GM21723 (cell line): ENCODE results near the gene PRKG1.

Experiments
- ATAC-seq: cut with Tn5 transposase; IDR thresholded peaks from one replicate; pipeline ENCODE4 v1.9.1; 2021; ENCODE audit warnings: mild to moderate bottlenecking, moderate library complexity; ENCODE audit not compliant: unreplicated experiment

Gene PRKG1

DNA sequence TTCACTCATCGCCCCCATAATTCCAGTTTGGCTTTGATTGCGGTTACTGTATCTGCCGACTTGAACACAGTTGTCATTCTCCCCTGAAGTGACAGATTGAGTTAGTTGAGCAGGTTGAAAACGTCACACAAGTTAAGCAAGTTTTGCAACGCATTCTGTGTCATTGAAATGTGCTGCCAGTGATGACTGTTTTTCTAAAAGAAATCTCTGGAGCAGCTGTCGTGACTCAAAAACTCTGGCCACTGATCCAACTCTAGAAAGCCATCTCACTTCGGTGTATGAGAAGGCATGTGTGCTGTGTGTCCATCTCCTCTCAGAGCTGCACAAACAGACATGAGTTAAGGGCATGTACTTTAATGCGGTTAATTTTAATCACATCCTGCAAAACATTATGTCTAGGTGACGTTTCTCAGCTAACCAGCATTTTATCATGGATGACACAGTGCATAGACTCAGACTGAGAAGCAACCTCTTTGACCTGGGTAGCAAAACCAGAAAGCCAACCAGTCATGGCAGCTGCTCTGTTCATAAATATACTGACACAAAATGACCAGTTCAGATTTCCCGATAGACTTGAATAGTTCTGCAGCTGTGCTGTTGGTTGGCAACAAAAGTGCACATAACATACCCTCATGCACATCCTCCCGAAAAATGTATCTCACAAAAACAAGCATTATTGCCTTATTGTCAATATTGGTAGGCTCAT lies 555.8 kb downstream of the PRKG1 start:
- ATAC-seq: no peak

DNA sequence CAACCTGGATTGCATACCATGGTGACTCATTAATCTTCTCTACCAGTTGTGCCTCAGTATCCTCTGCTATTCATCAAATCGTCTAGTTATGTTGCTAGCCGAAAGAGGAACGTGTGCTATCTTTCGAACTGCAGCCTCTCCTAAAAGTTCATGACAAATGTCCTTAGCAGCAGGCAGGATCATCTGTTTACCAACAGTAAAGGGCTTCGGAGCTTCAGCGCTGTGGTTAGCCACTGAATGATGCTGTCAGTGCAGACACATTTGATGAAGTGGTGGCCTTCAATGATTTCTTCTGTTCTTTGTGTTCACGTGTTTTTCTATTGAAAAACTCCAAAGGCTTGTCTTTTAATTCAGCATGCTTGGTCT lies 556.3 kb downstream of the PRKG1 start:
- ATAC-seq: no peak

DNA sequence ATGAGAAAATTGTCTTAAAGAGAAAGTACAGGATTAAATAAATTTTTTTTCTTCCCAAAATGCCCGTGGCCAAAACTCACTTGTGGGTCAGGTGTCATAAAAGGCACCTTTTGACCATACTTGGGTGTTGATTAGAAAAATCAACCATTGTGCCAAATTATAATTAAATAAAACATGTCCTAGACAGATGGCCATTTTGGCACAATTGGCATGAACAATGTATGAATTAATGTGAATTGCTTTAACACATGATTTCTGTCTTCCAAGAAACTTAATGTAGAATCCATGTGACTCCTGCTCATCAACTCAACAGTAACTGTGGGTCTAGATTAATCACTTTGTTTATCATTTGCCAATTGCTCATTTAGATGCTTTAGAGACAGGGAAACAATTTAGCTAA lies 561.1 kb downstream of the PRKG1 start:
- no peak for ATAC-seq

DNA sequence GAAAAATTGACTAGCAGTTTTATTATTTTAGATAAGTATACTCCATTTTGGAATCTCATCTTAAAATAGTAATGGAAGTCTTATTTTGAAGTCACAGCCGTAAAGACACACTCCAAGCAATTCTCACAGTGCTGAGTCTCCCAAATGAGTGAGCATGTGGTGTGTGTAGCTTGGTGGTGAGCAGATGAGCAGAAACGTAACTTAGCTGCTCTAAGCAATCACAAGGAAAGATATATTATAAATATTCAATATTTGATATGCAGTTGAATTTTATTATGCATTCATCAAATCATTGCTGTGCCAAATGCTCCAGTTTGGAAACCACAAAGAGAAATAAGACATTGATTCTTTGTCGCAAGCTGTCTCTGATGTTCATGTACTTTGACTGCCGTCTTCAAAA lies 563.9 kb downstream of the PRKG1 start:
- ATAC-seq: no peak

DNA sequence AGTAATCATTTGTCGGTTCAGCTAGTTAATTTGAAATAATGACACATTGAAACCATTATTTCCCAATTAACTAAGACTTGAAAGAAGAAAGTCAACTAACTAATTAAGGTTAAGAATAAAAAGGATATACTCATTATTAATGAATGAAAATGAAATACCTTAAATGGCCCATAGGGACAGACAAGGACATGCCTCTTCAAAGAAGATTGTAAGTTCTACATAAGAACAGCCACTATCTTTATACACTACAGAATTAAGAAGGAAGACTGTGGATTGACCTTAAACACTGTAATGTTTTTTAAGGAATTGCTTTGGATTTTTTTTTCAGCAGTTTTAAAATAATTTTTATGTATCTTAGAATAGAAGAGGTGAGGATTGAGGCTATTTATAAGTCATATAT lies 564.5 kb downstream of the PRKG1 start:
- no peak for ATAC-seq

DNA sequence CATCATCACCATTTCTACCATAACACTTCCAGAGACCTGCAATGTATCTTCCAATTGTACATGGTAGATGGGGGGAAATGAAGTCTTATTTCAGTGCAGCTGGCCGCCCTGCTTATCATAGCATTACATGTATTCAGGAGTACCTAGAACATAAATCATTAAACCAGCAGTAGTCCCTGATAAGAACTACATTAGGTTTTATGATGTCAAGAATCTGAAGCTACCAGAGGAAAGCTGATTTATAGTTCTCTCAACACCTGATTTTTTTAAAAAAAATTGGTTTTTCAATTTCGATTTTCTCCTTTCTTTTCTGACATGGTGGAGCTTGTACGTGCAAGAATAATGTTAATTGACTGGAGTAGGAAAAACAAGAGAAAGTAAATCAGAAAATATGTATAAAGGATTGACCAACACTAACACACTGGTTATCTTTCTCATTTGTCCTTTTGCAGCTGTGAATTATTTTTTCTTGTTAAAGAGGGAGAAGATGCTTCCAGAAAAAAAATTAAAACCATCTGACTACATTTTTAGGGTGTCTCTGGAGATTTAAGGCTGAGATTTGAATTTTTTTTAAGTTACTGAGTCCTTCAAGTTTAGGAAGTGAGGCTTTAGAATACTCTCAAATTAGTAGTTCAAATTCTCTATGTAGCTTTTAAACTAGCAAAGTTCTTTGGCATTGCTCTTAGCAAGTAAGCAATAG lies 566.0 kb downstream of the PRKG1 start:
- no peak for ATAC-seq

DNA sequence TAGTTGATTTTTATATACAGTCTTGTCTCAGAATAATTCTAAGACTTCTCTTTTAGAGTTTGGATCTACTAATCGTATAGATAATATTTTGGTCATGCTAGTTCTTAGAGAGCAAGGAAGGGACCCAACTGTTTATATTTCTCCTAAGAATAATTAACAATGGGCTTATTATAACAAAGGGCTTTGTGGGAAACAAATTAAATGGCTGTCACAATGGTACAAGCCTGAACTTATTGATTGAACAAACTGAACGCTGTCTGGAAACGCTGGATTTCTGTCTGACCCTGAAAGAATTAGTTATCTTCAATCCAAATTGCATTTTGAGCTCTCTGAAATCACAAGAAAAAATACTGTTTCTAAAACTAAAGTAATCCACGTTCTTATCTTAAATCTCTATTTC lies 568.3 kb downstream of the PRKG1 start:
- ATAC-seq: no peak

DNA sequence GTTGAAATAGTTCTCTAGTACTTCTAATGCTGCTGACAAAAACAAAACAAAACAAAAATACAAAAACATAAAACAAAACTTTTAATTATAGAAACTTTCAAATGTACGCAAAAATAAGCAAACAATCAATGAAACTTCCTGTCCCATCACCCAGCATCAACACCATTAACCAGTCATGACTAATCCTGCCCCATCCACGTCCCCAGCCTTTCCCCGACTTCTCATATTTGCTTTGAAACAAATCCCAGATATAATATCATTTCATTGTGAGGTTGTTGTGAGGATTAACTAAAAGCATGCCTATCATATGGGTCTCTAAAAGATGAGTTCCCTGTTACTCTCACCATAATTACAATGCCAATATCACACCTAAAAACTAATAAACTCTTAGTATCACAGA lies 569.4 kb downstream of the PRKG1 start:
- no peak for ATAC-seq

DNA sequence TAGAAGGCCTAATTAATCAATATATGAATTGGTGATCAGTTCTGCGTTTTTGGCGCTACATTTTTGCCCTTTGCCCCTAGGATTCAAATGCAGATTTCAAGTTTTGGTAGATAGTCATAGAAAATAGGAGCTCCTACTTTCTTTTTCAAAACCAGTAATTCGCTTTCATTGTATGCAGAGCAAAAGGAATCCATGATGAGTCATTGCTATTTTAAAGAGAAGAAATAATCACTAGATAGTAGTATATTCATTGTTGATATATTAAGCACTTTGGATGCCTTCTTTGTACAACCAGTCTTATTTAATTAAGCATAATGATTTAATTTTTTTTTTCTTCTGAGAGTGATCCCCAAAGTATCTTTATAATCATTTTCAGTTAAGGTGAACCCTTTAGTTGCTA lies 574.8 kb downstream of the PRKG1 start:
- ATAC-seq: no peak

DNA sequence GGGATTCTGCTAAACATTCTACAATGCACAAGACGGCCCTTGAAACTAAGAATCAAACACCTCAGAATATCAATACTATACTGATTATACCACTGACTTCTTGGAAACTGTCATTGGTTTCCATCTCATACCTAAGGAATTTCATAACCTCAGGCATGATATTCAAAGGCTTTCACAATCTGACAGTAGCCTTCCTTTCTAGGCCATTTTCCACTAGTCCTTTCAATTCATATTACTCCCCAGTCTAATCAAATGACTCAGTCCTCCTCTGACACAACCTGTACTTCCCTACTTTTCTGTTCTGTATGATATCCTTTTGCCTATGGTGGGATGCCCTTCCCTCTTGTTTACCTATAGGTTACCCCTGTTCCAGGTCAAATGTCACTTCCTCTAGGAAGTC lies 576.8 kb downstream of the PRKG1 start:
- no peak for ATAC-seq

DNA sequence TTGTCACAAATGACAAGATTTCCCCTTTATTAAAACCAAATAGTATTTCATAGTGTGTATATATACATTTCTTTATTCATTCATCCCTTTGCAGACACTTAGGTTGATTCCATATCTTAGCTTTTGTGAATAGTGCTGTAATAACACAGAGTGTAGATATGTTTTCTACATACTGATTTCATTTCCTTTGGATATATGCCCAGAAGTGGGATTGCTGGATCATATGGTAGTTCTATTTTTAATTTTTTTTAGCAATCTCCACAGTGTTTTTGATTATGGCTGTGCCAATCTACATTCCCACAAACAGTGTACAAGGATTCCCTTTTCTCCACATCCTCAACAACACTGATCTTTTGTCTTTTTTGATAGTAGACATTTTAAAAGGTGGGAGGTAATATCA lies 578.7 kb downstream of the PRKG1 start:
- no peak for ATAC-seq

DNA sequence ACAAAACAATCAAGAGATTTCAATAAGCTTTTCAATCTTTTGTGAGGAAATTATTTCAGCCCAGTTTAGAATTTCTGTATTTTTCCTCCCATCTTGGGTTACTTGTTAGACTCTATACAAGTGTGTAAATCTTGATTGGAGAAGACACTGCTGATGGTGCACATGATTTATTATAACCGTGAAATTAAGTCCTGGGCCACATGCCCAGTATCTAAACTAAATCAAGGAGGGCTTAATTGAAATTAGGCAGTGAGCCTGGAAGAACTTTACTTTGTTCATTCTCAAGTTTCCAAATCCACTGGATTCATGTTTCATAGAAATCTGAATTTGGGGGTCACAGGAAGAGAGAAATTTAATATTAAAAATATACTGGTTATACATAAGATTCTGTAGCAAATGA lies 580.6 kb downstream of the PRKG1 start:
- ATAC-seq: no peak

DNA sequence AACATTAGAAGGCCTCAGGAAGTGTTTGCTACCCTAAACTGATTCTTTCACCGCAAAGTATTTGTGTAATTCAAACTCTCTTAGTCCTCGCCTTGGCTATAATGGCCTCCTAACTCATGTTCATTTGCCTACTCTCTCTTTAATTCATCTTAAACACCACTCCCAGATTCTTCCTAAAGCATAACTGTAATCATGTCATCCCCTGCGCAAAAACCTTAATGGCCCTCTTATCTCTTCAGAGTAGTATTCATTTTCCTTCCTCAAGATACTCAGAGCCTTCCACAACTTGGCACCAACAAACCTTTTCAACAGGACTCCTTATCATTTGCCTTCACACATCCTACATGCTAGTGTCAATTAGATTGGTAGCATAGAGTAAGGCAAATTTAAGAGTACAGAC lies 582.2 kb downstream of the PRKG1 start:
- ATAC-seq: no peak

DNA sequence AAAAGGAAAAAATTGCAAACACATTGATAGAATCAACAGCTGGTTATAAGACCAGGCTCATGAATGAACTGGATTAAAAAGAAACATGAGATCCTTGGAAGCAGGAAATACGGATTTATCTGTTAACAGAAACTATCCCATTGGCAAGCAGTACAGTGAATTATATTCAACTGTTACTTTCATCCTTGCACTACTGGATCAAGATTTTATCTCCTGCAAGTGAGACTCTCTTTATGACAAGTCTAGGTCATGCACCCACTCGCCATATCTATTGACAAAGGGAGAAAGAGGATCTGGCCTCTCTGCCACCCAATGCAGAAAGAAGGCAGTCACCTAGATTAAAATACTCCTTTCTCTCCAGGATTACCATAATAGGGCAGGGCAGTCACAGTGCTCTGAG lies 583.7 kb downstream of the PRKG1 start:
- no peak for ATAC-seq

DNA sequence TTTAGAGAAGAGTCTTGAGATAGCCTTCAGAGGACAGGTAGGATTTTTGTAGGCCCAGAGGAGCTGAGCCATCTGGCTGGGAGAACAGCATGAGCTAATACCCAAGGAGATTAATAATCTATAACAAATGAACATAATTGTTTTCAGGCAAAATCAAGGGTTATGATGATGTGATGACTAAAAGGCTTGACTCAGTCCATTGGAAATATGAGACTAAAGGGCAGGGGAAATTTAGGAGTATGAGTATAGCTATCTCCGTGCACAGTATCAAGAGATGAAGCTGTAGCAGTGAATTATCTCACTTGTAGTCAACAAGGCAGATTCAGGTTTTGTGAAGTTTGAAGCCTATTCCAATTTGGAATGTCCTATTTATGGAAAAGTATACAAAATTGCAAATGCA lies 585.1 kb downstream of the PRKG1 start:
- no peak for ATAC-seq

DNA sequence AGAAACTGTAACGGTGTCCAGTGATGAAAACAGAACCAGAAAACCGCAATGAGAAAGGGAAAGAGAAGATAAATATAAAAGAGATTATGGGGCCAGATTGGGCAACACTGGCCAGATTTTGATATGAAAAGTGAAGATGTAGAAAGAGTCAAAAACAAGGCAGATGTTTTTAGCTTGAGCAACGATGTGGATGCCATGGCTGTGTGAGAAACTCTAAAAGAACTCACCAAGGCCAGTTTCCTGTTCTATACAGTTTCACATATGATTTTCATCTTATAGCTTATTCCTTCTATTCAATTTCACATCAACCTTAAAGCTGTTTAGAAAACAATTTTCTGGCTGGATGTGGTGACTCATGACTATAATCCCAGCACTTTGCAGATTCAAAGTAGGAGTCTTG lies 588.8 kb downstream of the PRKG1 start:
- ATAC-seq: no peak

DNA sequence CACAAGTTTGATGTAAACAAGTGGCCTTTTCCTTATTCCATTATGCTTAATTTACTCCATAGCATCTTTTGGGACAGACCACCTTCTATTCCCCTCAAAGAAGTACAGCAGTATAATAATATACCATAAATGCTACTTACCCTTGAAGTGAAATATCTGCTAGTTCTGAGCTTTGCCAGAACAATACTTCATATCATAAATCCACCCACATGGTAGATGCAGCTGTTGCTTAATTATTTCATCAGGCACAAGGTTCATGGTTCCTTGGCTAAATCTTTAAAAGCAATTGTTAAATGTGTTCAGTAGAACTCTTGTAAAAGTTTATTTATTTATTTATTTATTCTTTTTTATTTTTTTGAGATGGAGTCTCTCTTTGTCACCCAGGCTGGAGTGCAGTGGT lies 592.2 kb downstream of the PRKG1 start:
- no peak for ATAC-seq

DNA sequence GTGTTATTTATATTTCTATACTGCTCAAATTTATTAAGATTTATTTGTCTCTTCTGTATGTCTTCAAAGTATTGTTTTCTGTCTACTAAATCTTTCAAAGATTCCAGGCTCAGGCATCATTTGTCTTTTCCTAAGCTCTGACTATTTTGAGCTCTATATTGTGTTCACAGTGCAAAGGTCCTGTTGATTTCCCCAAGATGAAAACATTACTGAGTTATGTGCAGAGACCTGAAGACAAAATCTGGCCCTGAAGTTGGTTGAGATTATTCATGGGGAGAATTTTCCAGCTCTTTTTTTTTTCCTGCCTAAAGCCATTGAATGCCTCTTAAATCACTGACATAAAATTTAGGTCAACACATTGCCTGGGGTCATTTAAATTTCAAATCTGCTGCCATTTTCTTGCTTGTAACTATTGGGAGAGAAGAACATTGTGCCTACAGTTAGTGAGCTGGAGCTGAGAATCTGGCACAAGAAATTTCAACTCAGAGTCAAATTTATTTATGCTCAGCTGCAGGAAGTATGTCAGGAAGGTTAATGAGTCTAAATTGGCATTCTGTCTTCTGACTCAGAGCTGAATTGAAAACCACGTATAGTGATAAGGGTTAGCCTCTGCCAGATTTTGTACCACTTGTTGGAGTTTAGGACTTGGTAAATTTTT lies 593.5 kb downstream of the PRKG1 start:
- no peak for ATAC-seq

DNA sequence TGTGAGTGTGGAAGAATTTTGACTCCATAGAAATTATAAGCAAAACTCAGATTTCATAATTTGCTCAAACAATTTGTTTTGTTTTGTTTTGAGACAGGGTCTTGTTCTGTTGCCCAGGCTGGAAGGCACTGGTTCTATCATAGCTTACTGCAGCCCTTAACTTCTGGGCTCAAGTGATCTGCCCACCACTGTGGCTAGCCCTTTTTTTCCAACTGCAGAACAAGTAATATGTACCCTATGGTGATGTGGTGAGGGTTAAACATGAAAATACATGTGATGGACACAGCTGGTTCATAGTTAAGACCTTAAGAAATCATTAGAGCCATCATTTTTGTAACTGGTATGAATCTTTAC lies 594.0 kb downstream of the PRKG1 start:
- ATAC-seq: no peak

DNA sequence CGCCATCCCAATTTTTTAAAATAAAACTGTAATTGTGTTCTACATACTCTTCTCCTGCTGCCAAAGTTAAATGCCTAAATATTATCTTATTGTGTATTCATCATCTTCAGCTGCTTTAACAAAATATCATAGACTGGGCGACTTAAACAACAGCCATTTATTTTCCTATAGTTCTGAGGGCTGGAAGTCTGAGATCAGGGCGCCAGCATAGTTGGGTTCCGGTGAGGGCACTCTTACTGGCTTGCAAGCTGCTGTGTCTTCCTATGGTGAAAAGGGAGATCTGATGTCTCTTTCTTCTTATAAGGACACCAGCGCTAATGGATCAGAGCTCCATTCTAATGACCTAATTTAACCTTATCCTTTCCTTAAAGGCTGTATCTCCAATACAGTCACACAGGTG lies 594.8 kb downstream of the PRKG1 start:
- no peak for ATAC-seq

DNA sequence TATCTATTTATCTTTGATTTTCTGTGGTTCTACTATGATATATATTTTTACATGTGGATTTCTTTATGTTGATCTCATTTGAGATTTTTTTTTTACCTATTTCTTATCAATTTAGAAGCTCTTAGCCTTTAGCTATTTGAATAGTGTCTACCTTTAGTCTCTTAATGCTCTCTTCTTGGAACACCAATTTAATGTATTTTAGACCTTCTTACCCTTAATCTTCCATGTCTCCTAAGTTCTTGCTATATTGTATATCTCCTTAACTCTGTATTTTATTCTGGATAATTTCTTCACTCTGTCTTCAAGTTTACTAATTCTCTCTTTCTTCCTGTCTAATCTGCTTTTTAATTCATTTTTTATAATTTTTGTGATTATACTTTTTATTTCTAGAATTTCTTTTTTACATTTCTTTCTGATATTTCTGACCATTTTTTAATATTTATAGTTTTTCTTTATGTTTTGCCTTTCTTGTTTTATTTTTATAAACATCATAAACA lies 597.8 kb downstream of the PRKG1 start:
- no peak for ATAC-seq

DNA sequence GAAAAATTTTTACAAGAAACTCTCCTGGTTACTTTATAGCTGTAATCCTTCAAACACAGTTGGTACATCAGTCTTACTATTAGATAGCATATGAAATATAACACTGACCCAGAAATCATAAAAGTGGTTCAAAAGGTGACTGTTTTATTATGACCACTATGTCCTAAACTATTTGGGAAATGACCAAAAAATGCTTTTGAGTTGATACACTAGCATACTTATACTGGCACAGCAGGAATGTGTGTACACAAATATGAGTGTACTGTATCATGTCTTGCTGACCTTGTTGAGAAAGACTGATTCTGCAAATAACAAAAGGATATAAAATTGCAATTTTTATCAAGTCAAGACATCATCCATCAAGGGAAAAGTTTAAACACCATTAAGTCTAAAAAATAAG lies 600.8 kb downstream of the PRKG1 start:
- ATAC-seq: no peak
